ENCODE measurements around the gene MYH13. TPM values are rescaled to one million over a fixed set of nuclear protein-coding genes. Genes with fewer than 3 reads are reported as not detected.

Gene MYH13
- total RNA-seq, 2 donors from 2014 or later = not detected

- DNase-seq (ENCODE audit: low spot score) = no peak
- no peaks in the 10 kb centered on the region for H3K4me1 Mint-ChIP-seq (ENCODE audit: low read depth in 2 of 2)
- H3K4me3 Mint-ChIP-seq = no peak overlapping the region
Observed at GRCh38 chr17:10332515-10332914, 40.3 kb downstream of the MYH13 start.

GRCh38 chr17:10328971-10329923 lies 43.6 kb downstream of the MYH13 start:
- ATAC-seq (no peak), DNase-seq (ENCODE audit: low spot score) (no peak)
- Mint-ChIP-seq H3K27me3 (peaks cover 11% of the 10 kb centered on the region in 2 donors), H3K9me3 (no peaks in the 10 kb centered on the region), H3K4me1 (ENCODE audit: low read depth in 2 of 2) (no peaks in the 10 kb centered on the region), H3K4me3 (no peak overlapping the region), H3K27ac (no peak overlapping the region), H3K36me3 (no peaks in the 10 kb centered on the region)

More at GRCh38 chr17:10332515-10332914, 40.3 kb downstream of the MYH13 start:
- Mint-ChIP-seq H3K27ac (no peak overlapping the region), H3K36me3 (no peaks in the 10 kb centered on the region), H3K9me3 (no peaks in the 10 kb centered on the region), H3K27me3 (peaks cover 11% of the 10 kb centered on the region in 2 donors)
- no peak for ATAC-seq

GRCh38 chr17:10328206-10328605 lies 44.6 kb downstream of the MYH13 start:
- no peaks in the 10 kb centered on the region for H3K36me3 Mint-ChIP-seq
- H3K4me3 Mint-ChIP-seq = no peak overlapping the region
- DNase-seq (ENCODE audit: low spot score) (no peak), ATAC-seq (no peak)
- H3K9me3 Mint-ChIP-seq = no peaks in the 10 kb centered on the region
- H3K4me1 Mint-ChIP-seq (ENCODE audit: low read depth in 2 of 2) = no peaks in the 10 kb centered on the region
- peaks cover 11 to 14% of the 10 kb centered on the region in 2 donors for H3K27me3 Mint-ChIP-seq
- no peak overlapping the region for H3K27ac Mint-ChIP-seq

- Mint-ChIP-seq H3K36me3 (no peaks in the 10 kb centered on the region), H3K4me3 (no peak overlapping the region), H3K27me3 (peaks cover 11 to 19% of the 10 kb centered on the region in 2 donors), H3K27ac (no peak overlapping the region), H3K4me1 (ENCODE audit: low read depth in 2 of 2) (no peaks in the 10 kb centered on the region), H3K9me3 (no peaks in the 10 kb centered on the region)
- peak; percentile 73 for DNase-seq (ENCODE audit: low spot score)
- peak; percentile 73 to 74 for ATAC-seq
Observed at GRCh38 chr17:10327640-10328039, 45.2 kb downstream of the MYH13 start.

- H3K4me3 Mint-ChIP-seq = no peak overlapping the region
- no peaks in the 10 kb centered on the region for H3K9me3 Mint-ChIP-seq
- no peak overlapping the region for H3K27ac Mint-ChIP-seq
- no peak for ATAC-seq
- H3K36me3 Mint-ChIP-seq = no peaks in the 10 kb centered on the region
- DNase-seq (ENCODE audit: low spot score) = no peak
- H3K27me3 Mint-ChIP-seq = peaks cover 11 to 22% of the 10 kb centered on the region in 2 donors
- no peaks in the 10 kb centered on the region for H3K4me1 Mint-ChIP-seq (ENCODE audit: low read depth in 2 of 2)
Observed at GRCh38 chr17:10325031-10325695, 47.6 kb downstream of the MYH13 start.

- no peaks in the 10 kb centered on the region for H3K9me3 Mint-ChIP-seq
- peaks cover 0 to under 1% of the 10 kb centered on the region in 2 donors for H3K4me1 Mint-ChIP-seq (ENCODE audit: low read depth in 2 of 2)
- no peaks in the 10 kb centered on the region for H3K36me3 Mint-ChIP-seq
Observed at GRCh38 chr17:10323812-10324610, 48.8 kb downstream of the MYH13 start.

GRCh38 chr17:10318535-10318934 lies 54.3 kb downstream of the MYH13 start:
- ATAC-seq (no peak), DNase-seq (ENCODE audit: low spot score) (no peak)
- Mint-ChIP-seq H3K4me1 (ENCODE audit: low read depth in 2 of 2) (peaks cover 12% of the 10 kb centered on the region in 2 donors), H3K36me3 (no peaks in the 10 kb centered on the region), H3K4me3 (no peak overlapping the region), H3K27ac (no peak overlapping the region), H3K9me3 (no peaks in the 10 kb centered on the region), H3K27me3 (peaks cover 13 to 18% of the 10 kb centered on the region in 2 donors)

More at GRCh38 chr17:10323812-10324610, 48.8 kb downstream of the MYH13 start:
- DNase-seq (ENCODE audit: low spot score) = no peak
- peaks cover 5 to 21% of the 10 kb centered on the region in 2 donors for H3K27me3 Mint-ChIP-seq
- no peak for ATAC-seq
- no peak overlapping the region for H3K27ac Mint-ChIP-seq
- H3K4me3 Mint-ChIP-seq = no peak overlapping the region

- peak overlapping the region; percentile 44 to 56 for H3K27ac Mint-ChIP-seq
- H3K27me3 Mint-ChIP-seq = peaks cover 13% of the 10 kb centered on the region in 2 donors
- no peaks in the 10 kb centered on the region for H3K9me3 Mint-ChIP-seq
- H3K4me3 Mint-ChIP-seq = peak overlapping the region; percentile 76
- H3K36me3 Mint-ChIP-seq = no peaks in the 10 kb centered on the region
- DNase-seq (ENCODE audit: low spot score) (no peak), ATAC-seq (no peak)
- H3K4me1 Mint-ChIP-seq (ENCODE audit: low read depth in 2 of 2) = peaks cover 12% of the 10 kb centered on the region in 2 donors
Observed at GRCh38 chr17:10317543-10317834, 55.3 kb downstream of the MYH13 start.

- no peaks in the 10 kb centered on the region for H3K9me3 Mint-ChIP-seq
- H3K4me3 Mint-ChIP-seq = peak overlapping the region; percentile 76
- DNase-seq (ENCODE audit: low spot score) (peak; percentile 72), ATAC-seq (peak; percentile 81 to 83)
- no peaks in the 10 kb centered on the region for H3K36me3 Mint-ChIP-seq
- peaks cover 13% of the 10 kb centered on the region in 2 donors for H3K27me3 Mint-ChIP-seq
- peaks cover 12% of the 10 kb centered on the region in 2 donors for H3K4me1 Mint-ChIP-seq (ENCODE audit: low read depth in 2 of 2)
- H3K27ac Mint-ChIP-seq = peak overlapping the region; percentile 44 to 56
Observed at GRCh38 chr17:10316801-10317542, 55.8 kb downstream of the MYH13 start.

- Mint-ChIP-seq H3K27ac (no peak overlapping the region), H3K9me3 (no peaks in the 10 kb centered on the region), H3K36me3 (no peaks in the 10 kb centered on the region), H3K4me1 (ENCODE audit: low read depth in 2 of 2) (peaks cover 12% of the 10 kb centered on the region in 2 donors), H3K4me3 (no peak overlapping the region), H3K27me3 (peaks cover 10 to 18% of the 10 kb centered on the region in 2 donors)
- DNase-seq (ENCODE audit: low spot score) = no peak
- no peak for ATAC-seq
Observed at GRCh38 chr17:10314329-10314728, 58.5 kb downstream of the MYH13 start.

GRCh38 chr17:10313037-10313672 lies 59.7 kb downstream of the MYH13 start:
- H3K9me3 Mint-ChIP-seq = no peaks in the 10 kb centered on the region
- peaks cover 7 to 18% of the 10 kb centered on the region in 2 donors for H3K27me3 Mint-ChIP-seq
- H3K27ac Mint-ChIP-seq = no peak overlapping the region

GRCh38 chr17:10311131-10311530 lies 61.7 kb downstream of the MYH13 start:
- Mint-ChIP-seq H3K4me3 (no peak overlapping the region), H3K9me3 (no peaks in the 10 kb centered on the region), H3K27ac (no peak overlapping the region), H3K27me3 (peaks cover 7 to 11% of the 10 kb centered on the region in 2 donors), H3K36me3 (no peaks in the 10 kb centered on the region), H3K4me1 (ENCODE audit: low read depth in 2 of 2) (no peaks in the 10 kb centered on the region)
- DNase-seq (ENCODE audit: low spot score) (no peak), ATAC-seq (no peak)

More at GRCh38 chr17:10313037-10313672, 59.7 kb downstream of the MYH13 start:
- Mint-ChIP-seq H3K36me3 (no peaks in the 10 kb centered on the region), H3K4me1 (ENCODE audit: low read depth in 2 of 2) (peaks cover 10 to 12% of the 10 kb centered on the region in 2 donors), H3K4me3 (no peak overlapping the region)
- no peak for DNase-seq (ENCODE audit: low spot score)
- no peak for ATAC-seq
